DMS 273 treated with DMSO at 0.1 percent for 48 hours (cell line): ENCODE measurements around the gene CPTP.

Experiments
- DNase-seq: peaks from one replicate; lab custom pipeline; 2025; lab: John Stamatoyannopoulos, UW

The CPTP gene

GRCh38 chr1:1319646-1319941 is 5.0 kb upstream of the CPTP start:
- no peak for DNase-seq

GRCh38 chr1:1320666-1321448 is 3.7 kb upstream of the CPTP start:
- DNase-seq, result no peak

- DNase-seq, result no peak
Measured at GRCh38 chr1:1321477-1321876, 3.1 kb upstream of the CPTP start.

GRCh38 chr1:1322418-1322817 is 2.2 kb upstream of the CPTP start:
- DNase-seq, result no peak

GRCh38 chr1:1322952-1323351 is 1.6 kb upstream of the CPTP start:
- no peak for DNase-seq

GRCh38 chr1:1324084-1324523 is 498 bp upstream of the CPTP start:
- no peak for DNase-seq

GRCh38 chr1:1325288-1326074 is 879 bp downstream of the CPTP start:
- no peak for DNase-seq

GRCh38 chr1:1326075-1326605 is 1.5 kb downstream of the CPTP start:
- DNase-seq, result no peak

- no peak for DNase-seq
Measured at GRCh38 chr1:1327291-1327690, 2.7 kb downstream of the CPTP start.

GRCh38 chr1:1328254-1328653 is 3.7 kb downstream of the CPTP start:
- DNase-seq, result no peak

- DNase-seq, result no peak
Measured at GRCh38 chr1:1329304-1330210, 5.0 kb downstream of the CPTP start.

- DNase-seq, result no peak
Measured at GRCh38 chr1:1330366-1331067, 5.9 kb downstream of the CPTP start.

- no peak for DNase-seq
Measured at GRCh38 chr1:1331068-1331965, 6.7 kb downstream of the CPTP start, which contains the start of gene TAS1R3. Gene TAS1R3, plus strand, starts transcription at chr1:1331280. Its CDS starts 66 bp downstream, at chr1:1331346.

GRCh38 chr1:1332031-1332755 is 7.6 kb downstream of the CPTP start:
- DNase-seq, result no peak

GRCh38 chr1:1332774-1333480 is 8.3 kb downstream of the CPTP start:
- no peak for DNase-seq

GRCh38 chr1:1333551-1334241 is 9.1 kb downstream of the CPTP start:
- DNase-seq, result no peak

- no peak for DNase-seq
Measured at GRCh38 chr1:1334835-1335234, 10.2 kb downstream of the CPTP start.

- no peak for DNase-seq
Measured at GRCh38 chr1:1335283-1335682, 10.7 kb downstream of the CPTP start.
